OCI-LY3 (cell line): ENCODE results near the gene TMEM129.

ENCODE experiments used
- H2AFZ ChIP-seq: fragments of 200-600, 300-600 bp; shearing (Covaris generic); 2 replicates; pipeline ENCODE4 v1.6.0; 2014; ENCODE audit warnings: antibody characterized with exemption, low read depth, low read length
- H3K27ac ChIP-seq: fragments of 200-600, 300-600 bp; sonication (generic); 2 replicates; pipeline ENCODE4 v1.5.1; 2014; ENCODE audit warnings: mild to moderate bottlenecking, low read length, moderate library complexity, mixed read lengths
- H3K27me3 ChIP-seq: fragments of 200-600, 300-600 bp; sonication (generic); 2 replicates; pipeline ENCODE4 v1.6.1; 2014; ENCODE audit warnings: low read depth, low read length, mixed read lengths
- H3K36me3 ChIP-seq: fragments of 200-600, 300-600 bp; sonication (generic); replicated peaks from 2 replicates; pipeline ENCODE3; 2014; ENCODE audit warnings: low read depth, low read length, mixed read lengths
- H3K4me1 ChIP-seq: fragments of 300-600, 200-600 bp; sonication (generic); 2 replicates; pipeline ENCODE4 v1.6.1; 2014; ENCODE audit warnings: low read length, mixed read lengths
- H3K4me2 ChIP-seq: fragments of 200-600, 300-600 bp; sonication (generic); 2 replicates; pipeline ENCODE4 v1.6.1; 2014; ENCODE audit warnings: low read length, mixed read lengths
- H3K4me3 ChIP-seq: fragments of 300-600, 200-600 bp; sonication (generic); 2 replicates; pipeline ENCODE4 v1.5.1; 2014; ENCODE audit warnings: antibody characterized with exemption, mild to moderate bottlenecking, low read length, moderate library complexity
- H3K79me2 ChIP-seq: fragments of 300-600, 200-600 bp; shearing (Covaris generic); 2 replicates; pipeline ENCODE4 v1.6.1; 2014; ENCODE audit warnings: mild to moderate bottlenecking, low read length, mixed read lengths
- H3K9ac ChIP-seq: fragments of 300-600, 200-600 bp; shearing (Covaris generic); 2 replicates; pipeline ENCODE4 v1.6.0; 2014; ENCODE audit warnings: mild to moderate bottlenecking, low read length, moderate library complexity
- H3K9me3 ChIP-seq: fragments of 200-600, 300-600 bp; shearing (Covaris generic); 2 replicates; pipeline ENCODE4 v1.6.1; 2014; ENCODE audit warnings: low read length, mixed read lengths; ENCODE audit not compliant: insufficient read depth
- H4K20me1 ChIP-seq: fragments of 200-600, 300-600 bp; sonication (generic); 2 replicates; pipeline ENCODE4 v1.6.1; 2016; ENCODE audit warnings: low read length, mixed read lengths; ENCODE audit not compliant: insufficient read depth
- CTCF ChIP-seq: fragments of 200-600, 300-600 bp; sonication (generic); IDR thresholded peaks from 2 replicates; pipeline ENCODE4 v1.5.1; 2014; ENCODE audit warnings: antibody characterized with exemption, low read length, low read depth
- EZH2phosphoT487 ChIP-seq: fragments of 200-600 bp; shearing (Covaris generic); IDR thresholded peaks from 2 replicates; pipeline ENCODE4 v1.6.1; 2018; ENCODE audit warnings: antibody characterized with exemption, mixed run types, low read depth

The TMEM129 gene

GRCh38 chr4:1739358-1739757 lies 18.2 kb upstream of the TMEM129 start:
- Histone ChIP-seq H3K4me3 (no peak overlapping the region), H3K9ac (no peak overlapping the region), H3K27me3 (no peaks in the 10 kb centered on the region), H4K20me1 (no peaks in the 10 kb centered on the region), H3K4me1 (no peaks in the 10 kb centered on the region), H3K4me2 (no peak overlapping the region), H3K27ac (no peak overlapping the region), H2AFZ (no peak overlapping the region), H3K9me3 (peaks cover 18% of the 10 kb centered on the region; the same call in 1 of the 2 replicates), H3K36me3 (peaks cover 74% of the 10 kb centered on the region), H3K79me2 (no peaks in the 10 kb centered on the region)
- TF ChIP-seq CTCF (no peak), EZH2phosphoT487 (no peak)

- Histone ChIP-seq H3K4me2 (no peak overlapping the region), H3K27ac (no peak overlapping the region), H4K20me1 (no peaks in the 10 kb centered on the region), H3K4me3 (no peak overlapping the region), H3K9me3 (peaks cover 18% of the 10 kb centered on the region; the same call in 1 of the 2 replicates), H3K79me2 (no peaks in the 10 kb centered on the region; the same call in 1 of the 2 replicates), H3K4me1 (no peaks in the 10 kb centered on the region), H3K36me3 (peaks cover 80% of the 10 kb centered on the region), H3K27me3 (no peaks in the 10 kb centered on the region), H2AFZ (no peak overlapping the region), H3K9ac (no peak overlapping the region)
- no peak for TF ChIP-seq CTCF
- TF ChIP-seq EZH2phosphoT487: no peak
These were observed 17.3 kb upstream of the TMEM129 start for GRCh38 chr4:1738410-1738809.

- Histone ChIP-seq H3K27me3 (no peaks in the 10 kb centered on the region), H4K20me1 (no peaks in the 10 kb centered on the region), H3K79me2 (peaks cover 4% of the 10 kb centered on the region), H3K4me3 (no peak overlapping the region), H3K36me3 (peaks cover 87% of the 10 kb centered on the region), H3K9ac (no peak overlapping the region), H3K4me2 (no peak overlapping the region), H2AFZ (no peak overlapping the region), H3K27ac (no peak overlapping the region), H3K4me1 (no peaks in the 10 kb centered on the region), H3K9me3 (peaks cover 18% of the 10 kb centered on the region; the same call in 1 of the 2 replicates)
- TF ChIP-seq EZH2phosphoT487 (no peak), CTCF (no peak)
These were observed 16.5 kb upstream of the TMEM129 start for GRCh38 chr4:1737666-1738065.

- Histone ChIP-seq H3K4me3 (no peak overlapping the region), H2AFZ (no peak overlapping the region), H3K4me1 (no peaks in the 10 kb centered on the region), H3K27me3 (no peaks in the 10 kb centered on the region), H4K20me1 (no peaks in the 10 kb centered on the region), H3K79me2 (peaks cover 7% of the 10 kb centered on the region), H3K9ac (no peak overlapping the region), H3K9me3 (peaks cover 18% of the 10 kb centered on the region; the same call in 1 of the 2 replicates), H3K4me2 (no peak overlapping the region), H3K36me3 (peaks cover 89% of the 10 kb centered on the region), H3K27ac (no peak overlapping the region)
- no peak for TF ChIP-seq EZH2phosphoT487
- no peak for TF ChIP-seq CTCF
These were observed 15.7 kb upstream of the TMEM129 start for GRCh38 chr4:1736812-1737211.
